Stomach (tissue), 9 donors: Measurements from ENCODE around the gene SHD. TPM values are rescaled to one million over a fixed set of nuclear protein-coding genes. Genes with fewer than 3 reads are reported as not detected.
"Not testable (repeated sequence)": the region's sequence is repeated elsewhere in the genome, so short reads cannot be mapped to it uniquely, and the experiment has no call there.

ENCODE experiments used
- DNase-seq, 2 donors: peaks; one replicate each; pipeline versions ENCODE4 v3.0.0 to v3.0.0-alpha.2; 2013 to 2019
- H3K27ac ChIP-seq, 5 donors: fragments of 200-600 bp in 4 of 5; sonication (generic) in 4 of 5; one replicate each; pipeline ENCODE4 v1.5.1; 2013 to 2019; ENCODE audit warnings: mild to moderate bottlenecking in 1 of 5, moderate library complexity in 1 of 5
- H3K27me3 ChIP-seq, 3 donors: fragments of 200-600 bp; sonication (generic); one replicate each; pipeline ENCODE4 v1.5.1; 2017 to 2019; ENCODE audit warnings: mixed run types in 1 of 3
- H3K36me3 ChIP-seq, 4 donors: fragments of 200-600 bp; sonication (generic); 1 replicate in 3 of 4; 2 replicates in 1 of 4; pipeline ENCODE4 v1.5.1; 2016 to 2019
- H3K4me1 ChIP-seq, 4 donors: fragments of 200-600 bp; sonication (generic); one replicate each; pipeline ENCODE4 v1.5.1; 2016 to 2019
- H3K4me3 ChIP-seq, 4 donors: fragments of 200-600 bp; sonication (generic) in 3 of 4; one replicate each; pipeline ENCODE4 v1.5.1; 2016 to 2019; ENCODE audit warnings: mild to moderate bottlenecking in 1 of 4
- H3K9me3 ChIP-seq, 4 donors: fragments of 200-600 bp; sonication (generic); one replicate each; pipeline ENCODE4 v1.5.1; 2016 to 2019
- CTCF ChIP-seq, 7 experiments: fragments of 450-650 bp in 4 of 7; fragments of 200-600 bp in 3 of 7; sonication (generic) in 3 of 7; IDR thresholded peaks; one replicate each; pipeline ENCODE4 v1.5.1; 2016 to 2019; ENCODE audit warnings: antibody characterized with exemption in 7 of 7, control low read depth in 2 of 7, mild to moderate bottlenecking in 1 of 7
- EP300 ChIP-seq: sonication (generic); formaldehyde crosslinking; IDR thresholded peaks from one replicate; pipeline ENCODE4 v1.6.1; 2017; ENCODE audit warnings: antibody characterized with exemption
- POLR2A ChIP-seq, 4 donors: fragments of 450-650 bp; IDR thresholded peaks; one replicate each; pipeline ENCODE4 v1.6.1; 2016; ENCODE audit warnings: antibody characterized with exemption in 4 of 4, control low read depth in 2 of 4, mild to moderate bottlenecking in 1 of 4, moderate library complexity in 1 of 4
- POLR2AphosphoS5 ChIP-seq, 3 donors: sonication (generic); formaldehyde crosslinking; IDR thresholded peaks; one replicate each; pipeline ENCODE4 v1.6.1; 2016; ENCODE audit warnings: antibody characterized with exemption in 3 of 3
- WGBS, 5 donors: extraction: QIAGEN DNeasy Blood & Tissue Kit in 3 of 5; methylation state at CpG; one replicate each; pipeline versions ENCODE4 v1.1.5 to v1.1.7; 2013 to 2018; 5-methylcytosine and 5-hydroxymethylcytosine counted together
- intact Hi-C: fragments of 100-400 bp; cut with DNase I; formaldehyde crosslinking; loops from one replicate; pipeline ENCODE4 v1.15.1; 2023; ENCODE audit warnings: low total_unique reads
- polyA plus RNA-seq, 3 donors: library from polyadenylated mRNA; stranded (reverse); fragments of 200-250 nt; gene quantifications; one replicate each; pipeline ENCODE4 v1.2.3, GENCODE V29; 2013
- total RNA-seq, 5 donors: library from RNA; depleted of rRNA; stranded (reverse); fragments of >200 nt; gene quantifications; one replicate each; pipeline versions ENCODE4 v1.1.0 to v1.2.3, GENCODE V29; 2014 to 2016
- donor health status: healthy with polysubstance abuse.
- donor health status: Bipolar disorder and iron deficiency.
- donor health status: healthy.

SHD gene
- total and polyA plus RNA-seq, 8 donors: 7.0 TPM; not detected in 7

- H3K27ac ChIP-seq: peak overlapping the region in 4 of 5 donors; percentile 64 to 82 (median 72)
- intact Hi-C loops: no loop called here
These were observed 10.1 kb upstream of the SHD start for GRCh38 chr19:4268816-4269430.

DNA sequence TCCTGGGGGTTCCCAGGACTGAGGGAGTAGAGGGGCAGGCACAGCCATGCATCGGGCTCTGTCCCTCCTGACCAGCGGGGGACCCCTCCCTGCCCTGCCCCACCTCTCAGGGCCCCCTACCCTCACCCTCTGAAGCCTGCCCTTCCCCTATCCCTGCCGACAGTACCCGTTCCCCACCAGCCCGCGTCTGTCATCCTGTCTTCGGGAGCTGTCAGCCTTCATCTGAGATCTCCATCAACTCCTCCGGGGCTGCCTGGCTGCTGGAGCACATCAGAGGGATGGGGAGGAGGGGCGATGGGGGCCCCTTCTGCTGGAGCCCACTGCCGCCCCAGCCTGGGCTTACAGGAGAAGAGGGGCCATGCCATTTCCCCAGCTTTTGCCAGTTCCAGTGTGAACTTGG, 6.2 kb upstream of the SHD start:
- peaks cover 0 to 9% (median 5%) of the 10 kb centered on the region in 3 donors for H3K27me3 ChIP-seq
- DNase-seq: no peak
- intact Hi-C loops: no loop called here
- H3K4me1 ChIP-seq: peaks cover 0 to 8% (median 3%) of the 10 kb centered on the region in 4 donors
- H3K4me3 ChIP-seq: no peak overlapping the region
- TF ChIP-seq CTCF (IDR thresholded peaks at IDR 0.05): no peak
- TF ChIP-seq POLR2A (IDR thresholded peaks at IDR 0.05): no peak
- TF ChIP-seq POLR2AphosphoS5 (IDR thresholded peaks at IDR 0.05): no peak
- TF ChIP-seq EP300: no peak
- peaks cover 24 to 47% (median 44%) of the 10 kb centered on the region in 4 donors for H3K36me3 ChIP-seq
- 50 to 70% (median 65%) methylated on average over 7 to 10 of the region's 10 CpGs for whole genome bisulfite sequencing, 5 donors
- no peaks in the 10 kb centered on the region for H3K9me3 ChIP-seq
- H3K27ac ChIP-seq: no peak overlapping the region

More at GRCh38 chr19:4268816-4269430, 10.1 kb upstream of the SHD start:
- no peak for DNase-seq
- Histone ChIP-seq H3K27me3 (no peaks in the 10 kb centered on the region), H3K4me3 (no peak overlapping the region), H3K4me1 (peaks cover 0 to 18% (median 11%) of the 10 kb centered on the region in 4 donors), H3K9me3 (no peaks in the 10 kb centered on the region), H3K36me3 (peaks cover 34 to 87% (median 78%) of the 10 kb centered on the region in 4 donors)
- no peak for TF ChIP-seq CTCF (IDR thresholded peaks at IDR 0.05)
- TF ChIP-seq EP300: no peak
- no peak for TF ChIP-seq POLR2A (IDR thresholded peaks at IDR 0.05)
- TF ChIP-seq POLR2AphosphoS5 (IDR thresholded peaks at IDR 0.05): no peak
- WGBS, 5 donors: 82 to 95% (median 90%) methylated on average over 11 to 13 of the region's 13 CpGs

GRCh38 chr19:4274321-4274686, 4.8 kb upstream of the SHD start:
- H3K4me3 ChIP-seq, H3K27ac ChIP-seq, DNase-seq, intact Hi-C loops, H3K9me3 ChIP-seq: not testable (repeated sequence)
- peaks cover 6 to 24% (median 19%) of the 10 kb centered on the region in 3 donors for H3K27me3 ChIP-seq
- peaks cover 11 to 33% (median 30%) of the 10 kb centered on the region in 4 donors for H3K36me3 ChIP-seq
- H3K4me1 ChIP-seq: peaks cover 5 to 12% (median 8%) of the 10 kb centered on the region in 4 donors
- 80 to 88% (median 86%) methylated on average over 6 of the region's 6 CpGs for WGBS, 5 donors

DNA sequence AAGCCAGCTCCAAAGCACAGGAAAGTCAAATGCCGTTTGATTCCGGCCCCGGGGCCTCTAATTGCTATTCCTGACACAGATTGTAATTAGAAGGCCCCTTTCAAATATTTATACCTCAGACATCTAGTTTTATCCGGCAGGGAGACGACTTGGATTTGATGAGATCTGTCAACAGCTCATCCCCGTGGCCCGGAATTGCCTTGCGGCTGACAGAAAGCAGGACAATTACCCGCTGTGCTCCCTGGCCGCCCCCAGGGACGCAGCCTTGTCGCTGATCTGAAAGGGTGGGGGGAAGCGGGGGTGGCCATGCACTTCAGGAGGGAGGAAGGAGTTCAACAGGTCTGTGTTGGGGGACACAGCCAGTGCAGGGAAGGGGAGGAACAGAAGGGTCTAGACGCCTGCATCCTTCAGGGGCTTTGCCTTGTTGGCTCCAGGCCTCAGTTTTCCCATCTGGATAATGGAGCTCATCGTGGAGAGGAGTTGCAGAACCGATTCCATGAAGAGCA, 1.8 kb upstream of the SHD start:
- no peak for TF ChIP-seq POLR2A (IDR thresholded peaks at IDR 0.05)
- no peak for TF ChIP-seq CTCF (IDR thresholded peaks at IDR 0.05)
- no peak for TF ChIP-seq POLR2AphosphoS5 (IDR thresholded peaks at IDR 0.05)
- no peak for TF ChIP-seq EP300
- intact Hi-C loops: no loop called here
- Histone ChIP-seq H3K27ac (no peak overlapping the region), H3K36me3 (peaks cover 0 to 4% (median 1%) of the 10 kb centered on the region in 4 donors), H3K9me3 (no peaks in the 10 kb centered on the region), H3K4me3 (no peak overlapping the region), H3K27me3 (peaks cover 15 to 53% (median 37%) of the 10 kb centered on the region in 3 donors), H3K4me1 (peaks cover 11 to 27% (median 16%) of the 10 kb centered on the region in 4 donors)
- DNase-seq: no peak
- 35 to 48% (median 40%) methylated on average over 16 of the region's 16 CpGs for WGBS, 5 donors

- no peak for DNase-seq
- Histone ChIP-seq H3K27ac (no peak overlapping the region), H3K36me3 (no peaks in the 10 kb centered on the region), H3K4me3 (no peak overlapping the region), H3K4me1 (peaks cover 11 to 27% (median 16%) of the 10 kb centered on the region in 4 donors), H3K9me3 (no peaks in the 10 kb centered on the region), H3K27me3 (peaks cover 15 to 61% (median 37%) of the 10 kb centered on the region in 3 donors)
- TF ChIP-seq POLR2A (IDR thresholded peaks at IDR 0.05) (no peak), EP300 (no peak), CTCF (IDR thresholded peaks at IDR 0.05) (no peak), POLR2AphosphoS5 (IDR thresholded peaks at IDR 0.05) (no peak)
- intact Hi-C loops: no loop called here
- 15 to 36% (median 26%) methylated on average over 4 of the region's 4 CpGs for WGBS, 5 donors
These were observed 1.1 kb upstream of the SHD start for GRCh38 chr19:4278010-4278409.
